K562 (cell line): ENCODE results near the gene HYAL1. TPM values are rescaled to one million over a fixed set of nuclear protein-coding genes. Genes with fewer than 3 reads are reported as not detected.

Source experiments
- ATAC-seq: fragments of 200-7000 bp; cut with Tn5 transposase; 3 replicates; pipeline ENCODE4 v1.9.1; 2020; ENCODE audit warnings: moderate library complexity
- BruUV-seq: library from RNA; stranded (reverse); fragments of 400-500 nt; replicated peaks from 2 replicates; lab custom pipeline; 2021; lab: Mats Ljungman, UMichigan
- CTCF ChIA-PET: fragments of 300-600 bp; formaldehyde crosslinking; extraction: SDS; loops from one replicate; lab custom pipeline; 2021; ENCODE audit warnings: low intra/inter-chr PET ratio; lab: Yijun Ruan, JAX
- POLR2A ChIA-PET: fragments of 300-600, 350-650 bp; sonication (Branson Sonifier 250); formaldehyde crosslinking; extraction: SDS; loops from one replicate; lab custom pipeline; 2021; ENCODE audit warnings: antibody characterized with exemption, inconsistent platforms; lab: Yijun Ruan, JAX
- DNase-seq, 4 experiments: peaks; one replicate each; pipeline versions ENCODE4 v3.0.0 to v3.0.0-alpha.2; 2011 to 2018; ENCODE audit warnings: low spot score in 3 of 4, mixed read lengths in 3 of 4; ENCODE audit errors: extremely low read depth in 1 of 4
- FAIRE-seq: peaks from 2 replicates; lab custom pipeline; 2011; peaks lifted over from hg19 to GRCh38; lab: Jason Lieb, UNC
- H2AFZ ChIP-seq: 2 replicates; pipeline ENCODE4 v1.6.0; 2011; ENCODE audit warnings: low read depth, low read length, control low read depth, inconsistent platforms
- H3K27ac ChIP-seq: fragments of 200-600 bp; 3 replicates; pipeline ENCODE4 v1.8.0; 2011; ENCODE audit warnings: low read depth, mild to moderate bottlenecking, control low read depth, inconsistent platforms, low read length, moderate library complexity, mixed read lengths; ENCODE audit errors: extremely low read depth
- H3K27me3 ChIP-seq, 2 experiments: fragments of 300-600 bp in 1 of 2; 2 replicates in 1 of 2; 3 replicates in 1 of 2; pipeline versions ENCODE4 v1.6.0 to v1.8.0; 2011; ENCODE audit warnings: inconsistent platforms in 2 of 2, low read length in 2 of 2, mild to moderate bottlenecking in 1 of 2, mixed read lengths in 1 of 2, moderate library complexity in 1 of 2; ENCODE audit not compliant: control insufficient read depth in 2 of 2, insufficient read depth in 2 of 2
- H3K36me3 ChIP-seq: fragments of 300-600 bp; 3 replicates; pipeline ENCODE4 v1.8.0; 2011; ENCODE audit warnings: mild to moderate bottlenecking, low read length, inconsistent platforms; ENCODE audit not compliant: control insufficient read depth, insufficient read depth
- H3K4me1 ChIP-seq, 2 experiments: fragments of 200-600 bp in 1 of 2; replicated peaks in 1 of 2; 2 replicates in 1 of 2; 3 replicates in 1 of 2; pipeline versions ENCODE4 v1.5.1 to v1.8.0; 2011; ENCODE audit warnings: inconsistent platforms in 2 of 2, low read length in 2 of 2, mild to moderate bottlenecking in 1 of 2, mixed read lengths in 1 of 2, moderate library complexity in 1 of 2; ENCODE audit not compliant: control insufficient read depth in 2 of 2, insufficient read depth in 2 of 2
- H3K4me2 ChIP-seq: 2 replicates; pipeline ENCODE4 v1.6.1; 2011; ENCODE audit warnings: low read length, control low read depth, inconsistent platforms, mixed read lengths; ENCODE audit not compliant: insufficient read depth
- H3K4me3 ChIP-seq: fragments of 200-600 bp; sonication (generic), shearing (Covaris generic); 2 replicates; pipeline ENCODE4 v1.5.1; 2016; ENCODE audit warnings: control low read depth, inconsistent platforms
- H3K79me2 ChIP-seq: fragments of 200-600 bp; 3 replicates; pipeline ENCODE4 v1.8.0; 2011; ENCODE audit warnings: low read length, inconsistent platforms; ENCODE audit not compliant: control insufficient read depth, insufficient read depth
- H3K9ac ChIP-seq, 2 experiments: 2 replicates each; pipeline versions ENCODE4 v1.6.0 to v1.6.1; 2011; ENCODE audit warnings: low read depth in 2 of 2, low read length in 2 of 2, control low read depth in 1 of 2, inconsistent platforms in 1 of 2, mild to moderate bottlenecking in 1 of 2, mixed read lengths in 1 of 2; ENCODE audit not compliant: insufficient read depth in 1 of 2
- H3K9me1 ChIP-seq: one replicate; pipeline ENCODE4 v1.6.0; 2011; ENCODE audit warnings: inconsistent platforms, mild to moderate bottlenecking, low read length, moderate library complexity; ENCODE audit not compliant: control insufficient read depth, insufficient read depth
- H3K9me3 ChIP-seq: replicated peaks from 2 replicates; pipeline ENCODE4 v1.5.1; 2011; ENCODE audit warnings: low read depth, low read length, inconsistent platforms; ENCODE audit not compliant: control insufficient read depth, insufficient read depth
- H4K20me1 ChIP-seq: replicated peaks from 2 replicates; pipeline ENCODE4 v1.6.1; 2011; ENCODE audit warnings: low read length, inconsistent platforms, mixed read lengths; ENCODE audit not compliant: control insufficient read depth, insufficient read depth
- MCM5 ChIP-seq: fragments of 450-650 bp; IDR thresholded peaks from 2 replicates; pipeline ENCODE4 v1.6.1; 2016; ENCODE audit warnings: low read depth
- NCOR1 ChIP-seq: fragments of 450-650 bp; IDR thresholded peaks from 2 replicates; pipeline ENCODE4 v1.6.1; 2016; ENCODE audit warnings: mild to moderate bottlenecking, moderate library complexity
- NR0B1 ChIP-seq: fragments of 450-650 bp; IDR thresholded peaks from one replicate; pipeline ENCODE4 v1.6.1; 2018; ENCODE audit warnings: mild to moderate bottlenecking, moderate library complexity; ENCODE audit not compliant: partially characterized antibody
- PHF20 ChIP-seq: fragments of 450-650 bp; IDR thresholded peaks from 2 replicates; pipeline ENCODE4 v1.6.1; 2018; ENCODE audit not compliant: partially characterized antibody
- ZNF518B ChIP-seq: fragments of 250-450 bp; sonication (Bioruptor Pico); IDR thresholded peaks from 2 replicates; pipeline ENCODE4 v1.5.0; 2021; ENCODE audit warnings: mild to moderate bottlenecking, moderate library complexity
- ZNF609 ChIP-seq: sonication (generic); formaldehyde crosslinking; IDR thresholded peaks from 2 replicates; pipeline ENCODE4 v1.8.1; 2023; ENCODE audit warnings: missing genetic modification reagents, mild to moderate bottlenecking, borderline replicate concordance
- WGBS: fragments of 100-300 bp; shearing (Covaris generic); methylation state at CpG from one replicate; pipeline ENCODE4 v1.1.6; 2016; ENCODE audit warnings: low coverage, mixed read lengths; ENCODE audit not compliant: insufficient coverage; ENCODE audit errors: missing lambda C conversion rate; 5-methylcytosine and 5-hydroxymethylcytosine counted together
- in situ Hi-C: fragments of 300-500 bp; cut with MboI; formaldehyde crosslinking; loops from 4 replicates; pipeline ENCODE4 v1.15.0; 2018; ENCODE audit warnings: inconsistent platforms, mixed read lengths
- intact Hi-C: fragments of 100-400 bp; cut with micrococcal nuclease; formaldehyde crosslinking; loops from 2 replicates; pipeline ENCODE4 v1.14.2; 2022
- polyA plus RNA-seq, 8 experiments: library from polyadenylated mRNA; depleted of rRNA in 4 of 8; stranded (reverse) in 5 of 8; unstranded in 3 of 8; fragments of >200 nt; fragmentation: Nextera tagmentation in 2 of 8; fragmentation: Illumina TruSeq in 1 of 8; extraction: Ambion mirVana in 2 of 8; extraction: Trizol in 1 of 8; gene quantifications; 2 replicates each; pipeline versions ENCODE4 v1.2.1 to v1.2.3, GENCODE V29; 2011 to 2014; ENCODE audit warnings: inconsistent platforms in 1 of 8, missing spikeins in 1 of 8
- total RNA-seq, 7 experiments: library from RNA; depleted of rRNA in 6 of 7; stranded (reverse); fragments of >200 nt in 6 of 7; fragmentation: Illumina TruSeq in 2 of 7; extraction: Trizol in 2 of 7; gene quantifications; 2 replicates each; pipeline versions ENCODE4 v1.2.1 to v1.2.3, GENCODE V29; 2011 to 2021; ENCODE audit warnings: low replicate concordance in 1 of 7
- TF ChIP-seq, protein P1 (sequence below), 2 experiments: fragments of 450-650 bp in 1 of 2; IDR thresholded peaks; 2 replicates each; pipeline ENCODE4 v1.6.1; 2011 to 2017; ENCODE audit warnings: low read depth in 2 of 2, antibody characterized with exemption in 1 of 2, borderline replicate concordance in 1 of 2, low read length in 1 of 2, mild to moderate bottlenecking in 1 of 2, mixed read lengths in 1 of 2; ENCODE audit not compliant: control insufficient read depth in 1 of 2

HYAL1 gene
- total and polyA plus RNA-seq, 9 of the 15 experiments (the other 6 are each of a cell fraction or from before 2014, with no cell fraction given), result 1.4 to 8.5 (median 4.7) TPM

DNA sequence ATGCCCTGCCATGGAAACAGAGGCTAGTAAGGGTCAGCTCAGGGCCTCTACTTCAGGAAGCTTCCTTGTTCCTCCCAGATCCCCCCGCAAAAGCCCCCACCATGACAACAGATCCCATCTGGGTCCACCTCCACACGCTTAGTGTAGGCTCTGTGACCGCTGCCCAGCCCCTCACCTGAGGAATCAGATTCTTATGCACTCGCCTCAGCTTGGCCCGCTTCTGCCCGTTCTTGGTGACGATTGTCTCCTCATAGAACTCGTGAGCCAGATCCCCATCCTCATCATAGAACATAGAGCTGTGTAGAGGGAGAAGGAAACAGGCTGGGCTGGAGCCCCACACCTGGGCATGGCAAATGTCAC, 22.8 kb upstream of the HYAL1 start:
- no peak overlapping the region for H2AFZ ChIP-seq
- no peak for FAIRE-seq
- WGBS, result 85% methylated on average over 6 of the region's 8 CpGs
- H3K4me1 ChIP-seq, result peaks cover 16 to 40% of the 10 kb centered on the region in 2 experiments; a peak in 4 of 5 replicates
- no peaks in the 10 kb centered on the region for H3K9me3 ChIP-seq
- peaks cover 46% of the 10 kb centered on the region; the same call in 2 of the 3 replicates for H3K36me3 ChIP-seq
- no peaks in the 10 kb centered on the region for H3K27me3 ChIP-seq
- intact Hi-C loops, result no loop called here
- ATAC-seq, result no peak
- no peak overlapping the region for H3K4me2 ChIP-seq
- no peaks in the 10 kb centered on the region for H3K9me1 ChIP-seq
- peaks cover 14% of the 10 kb centered on the region for H3K79me2 ChIP-seq
- in situ Hi-C loops, result no loop called here
- BruUV-seq, result no TSS peak
- DNase-seq, result no peak
- no peak overlapping the region for H3K9ac ChIP-seq
- H3K4me3 ChIP-seq, result no peak overlapping the region
- CTCF ChIA-PET, result no interaction called here
- H4K20me1 ChIP-seq, result 0 out of 2 replicates have a peak, but pooled peaks cover 4% of the 10 kb centered on the region
- H3K27ac ChIP-seq, result no peak overlapping the region
- POLR2A ChIA-PET, result interaction anchor here (0.6 kb wide), 2 partner anchors 11 to 39 kb away, joined by 3 read pairs; no protein-coding TSS in a partner anchor
- TF ChIP-seq NR0B1 (no peak), ZNF518B (CRISPR knock-in tag) (no peak), ZNF609 (CRISPR knock-in tag) (no peak), MCM5 (no peak), PHF20 (no peak), NCOR1 (no peak)
- TF ChIP-seq, protein P1, sequence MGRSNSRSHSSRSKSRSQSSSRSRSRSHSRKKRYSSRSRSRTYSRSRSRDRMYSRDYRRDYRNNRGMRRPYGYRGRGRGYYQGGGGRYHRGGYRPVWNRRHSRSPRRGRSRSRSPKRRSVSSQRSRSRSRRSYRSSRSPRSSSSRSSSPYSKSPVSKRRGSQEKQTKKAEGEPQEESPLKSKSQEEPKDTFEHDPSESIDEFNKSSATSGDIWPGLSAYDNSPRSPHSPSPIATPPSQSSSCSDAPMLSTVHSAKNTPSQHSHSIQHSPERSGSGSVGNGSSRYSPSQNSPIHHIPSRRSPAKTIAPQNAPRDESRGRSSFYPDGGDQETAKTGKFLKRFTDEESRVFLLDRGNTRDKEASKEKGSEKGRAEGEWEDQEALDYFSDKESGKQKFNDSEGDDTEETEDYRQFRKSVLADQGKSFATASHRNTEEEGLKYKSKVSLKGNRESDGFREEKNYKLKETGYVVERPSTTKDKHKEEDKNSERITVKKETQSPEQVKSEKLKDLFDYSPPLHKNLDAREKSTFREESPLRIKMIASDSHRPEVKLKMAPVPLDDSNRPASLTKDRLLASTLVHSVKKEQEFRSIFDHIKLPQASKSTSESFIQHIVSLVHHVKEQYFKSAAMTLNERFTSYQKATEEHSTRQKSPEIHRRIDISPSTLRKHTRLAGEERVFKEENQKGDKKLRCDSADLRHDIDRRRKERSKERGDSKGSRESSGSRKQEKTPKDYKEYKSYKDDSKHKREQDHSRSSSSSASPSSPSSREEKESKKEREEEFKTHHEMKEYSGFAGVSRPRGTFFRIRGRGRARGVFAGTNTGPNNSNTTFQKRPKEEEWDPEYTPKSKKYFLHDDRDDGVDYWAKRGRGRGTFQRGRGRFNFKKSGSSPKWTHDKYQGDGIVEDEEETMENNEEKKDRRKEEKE (IDR thresholded peaks at IDR 0.05; ENCODE audit: borderline replicate concordance in 1 of 2, control insufficient read depth in 1 of 2, low read depth in 2 of 2, low read length in 1 of 2), result no peak
